Mesendoderm (in vitro differentiated cells): ENCODE measurements around the gene PNPLA3.

Experiments used
- DNase-seq: peaks from one replicate; pipeline ENCODE4 v3.0.0; 2013
- H2AK5ac ChIP-seq: 2 replicates; pipeline ENCODE4 v1.6.1; 2013; ENCODE audit warnings: low read length, inconsistent platforms
- H2BK120ac ChIP-seq: 2 replicates; pipeline ENCODE4 v1.6.1; 2013; ENCODE audit warnings: low read depth, mild to moderate bottlenecking, low read length, moderate library complexity, mixed read lengths
- H2BK15ac ChIP-seq: replicated peaks from 2 replicates; pipeline ENCODE4 v1.6.1; 2013; ENCODE audit warnings: low read depth, mild to moderate bottlenecking, moderate library complexity
- H2BK5ac ChIP-seq: 2 replicates; pipeline ENCODE4 v1.6.1; 2013; ENCODE audit warnings: low read length, inconsistent platforms
- H3K18ac ChIP-seq: 2 replicates; pipeline ENCODE4 v1.6.1; 2013; ENCODE audit warnings: mild to moderate bottlenecking, low read length, mixed read lengths
- H3K23ac ChIP-seq: one replicate; pipeline ENCODE4 v1.6.1; 2013; ENCODE audit warnings: low read length
- H3K27ac ChIP-seq: 2 replicates; pipeline ENCODE4 v1.5.1; 2013; ENCODE audit warnings: low read depth, mild to moderate bottlenecking, inconsistent platforms, low read length, moderate library complexity
- H3K27me3 ChIP-seq: 2 replicates; pipeline ENCODE4 v1.6.1; 2013; ENCODE audit warnings: low read length, control low read depth, mild to moderate bottlenecking, inconsistent platforms; ENCODE audit not compliant: insufficient read depth, poor library complexity
- H3K36me3 ChIP-seq: 2 replicates; pipeline ENCODE4 v1.6.1; 2013; ENCODE audit warnings: low read length, inconsistent platforms; ENCODE audit not compliant: control insufficient read depth, insufficient read depth
- H3K4ac ChIP-seq: one replicate; pipeline ENCODE4 v1.6.1; 2013; ENCODE audit warnings: low read depth, mild to moderate bottlenecking, low read length, moderate library complexity
- H3K4me1 ChIP-seq: 2 replicates; pipeline ENCODE4 v1.6.1; 2013; ENCODE audit warnings: low read depth, low read length, inconsistent platforms; ENCODE audit not compliant: control insufficient read depth
- H3K4me2 ChIP-seq: 2 replicates; pipeline ENCODE4 v1.6.1; 2013; ENCODE audit warnings: low read length
- H3K4me3 ChIP-seq: 2 replicates; pipeline ENCODE4 v1.5.1; 2013; ENCODE audit warnings: mild to moderate bottlenecking, low read length
- H3K56ac ChIP-seq: one replicate; pipeline ENCODE4 v1.6.1; 2013; ENCODE audit warnings: low read length
- H3K79me1 ChIP-seq: 2 replicates; pipeline ENCODE4 v1.6.1; 2013; ENCODE audit warnings: low read length, inconsistent platforms
- H3K79me2 ChIP-seq: 2 replicates; pipeline ENCODE4 v1.6.1; 2013; ENCODE audit warnings: mild to moderate bottlenecking, low read length; ENCODE audit not compliant: control insufficient read depth, insufficient read depth
- H3K9ac ChIP-seq: 2 replicates; pipeline ENCODE4 v1.6.1; 2013; ENCODE audit warnings: low read length, inconsistent platforms
- H4K5ac ChIP-seq: one replicate; pipeline ENCODE4 v1.6.1; 2013; ENCODE audit warnings: low read length
- H4K8ac ChIP-seq: one replicate; pipeline ENCODE4 v1.6.1; 2013; ENCODE audit warnings: low read depth, mild to moderate bottlenecking, control low read depth, low read length, moderate library complexity
- WGBS: extraction: QIAGEN DNeasy Blood & Tissue Kit; methylation state at CpG from one replicate; pipeline ENCODE4 v1.1.7; 2013; ENCODE audit warnings: low lambda C conversion rate, missing lambda C conversion rate; ENCODE audit not compliant: insufficient coverage; ENCODE audit errors: extremely low coverage; 5-methylcytosine and 5-hydroxymethylcytosine counted together

The PNPLA3 gene

DNA sequence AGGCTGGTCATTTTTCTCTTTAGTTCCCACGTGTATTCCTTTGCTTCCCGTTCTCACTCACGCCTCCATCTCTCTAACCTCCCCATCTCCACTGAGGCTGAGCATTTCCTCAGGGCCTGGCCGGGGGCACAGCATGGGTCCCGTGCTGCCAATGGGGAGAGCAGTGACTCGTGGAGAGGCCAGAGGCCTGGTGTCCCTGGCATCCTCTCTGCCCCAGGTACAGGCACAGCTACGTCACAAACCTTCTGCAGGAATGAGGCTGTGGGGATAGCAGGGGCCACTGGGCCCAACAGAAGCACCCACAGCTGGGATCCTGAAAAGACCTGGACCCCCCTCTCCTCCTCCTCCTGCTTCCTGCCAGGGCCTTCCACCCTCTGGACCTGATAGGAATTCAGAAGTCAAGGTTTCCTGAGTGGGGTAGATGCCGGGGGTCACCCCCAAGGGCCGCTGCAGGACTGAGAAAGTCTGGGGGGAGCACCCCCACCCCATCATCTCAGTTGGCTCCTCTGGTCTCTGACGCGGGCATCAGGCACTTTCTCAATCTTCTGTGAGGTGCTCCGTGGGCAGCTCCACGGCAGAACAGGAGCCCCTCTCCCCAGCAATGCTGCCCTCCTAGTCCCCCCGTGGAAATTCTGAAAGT lies 43.6 kb upstream of the PNPLA3 start:
- Histone ChIP-seq H2BK15ac (no peak overlapping the region), H2AK5ac (no peak overlapping the region), H3K18ac (no peak overlapping the region), H3K4me1 (no peaks in the 10 kb centered on the region), H3K79me2 (no peaks in the 10 kb centered on the region), H3K23ac (no peak overlapping the region), H3K4me3 (no peak overlapping the region), H3K56ac (no peak overlapping the region), H3K79me1 (no peaks in the 10 kb centered on the region), H3K9ac (no peak overlapping the region), H4K8ac (no peak overlapping the region), H4K5ac (no peak overlapping the region), H3K36me3 (no peaks in the 10 kb centered on the region), H3K27me3 (no peaks in the 10 kb centered on the region), H3K27ac (no peak overlapping the region), H3K4me2 (no peak overlapping the region), H2BK5ac (no peak overlapping the region), H3K4ac (no peak overlapping the region), H2BK120ac (no peak overlapping the region)
- WGBS, result no CpG with 5 or more reads among the region's 14 CpGs
- DNase-seq, result no peak

DNA sequence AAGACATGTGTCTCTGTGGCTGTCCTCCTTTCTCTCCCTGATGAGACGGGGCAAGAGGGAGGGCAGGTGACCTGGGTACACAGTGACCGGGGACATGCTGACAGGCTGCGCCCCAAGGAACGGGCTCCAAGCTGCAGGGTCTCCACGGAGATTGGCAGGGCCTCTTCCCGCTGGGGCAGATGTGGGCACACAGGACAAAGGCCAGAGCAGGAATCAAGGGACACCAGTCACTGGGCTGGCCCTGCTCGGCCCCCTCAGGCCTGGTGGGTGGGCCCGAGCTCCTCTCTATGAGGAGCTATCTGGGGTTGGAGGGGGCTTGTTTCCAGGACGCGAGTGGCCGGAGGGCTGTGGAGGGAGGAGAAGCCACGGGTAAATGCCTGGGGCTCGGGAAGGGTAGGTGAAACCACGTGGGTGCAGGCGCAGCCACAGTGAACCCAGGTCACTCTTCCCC lies 43.0 kb upstream of the PNPLA3 start:
- no peaks in the 10 kb centered on the region for H3K79me1 ChIP-seq
- no peak overlapping the region for H3K18ac ChIP-seq
- no peak overlapping the region for H3K27ac ChIP-seq
- no CpG with 5 or more reads among the region's 15 CpGs for WGBS
- H3K56ac ChIP-seq, result no peak overlapping the region
- H2BK120ac ChIP-seq, result no peak overlapping the region
- no peak overlapping the region for H3K23ac ChIP-seq
- no peak overlapping the region for H2AK5ac ChIP-seq
- no peaks in the 10 kb centered on the region for H3K36me3 ChIP-seq
- H4K5ac ChIP-seq, result no peak overlapping the region
- H3K79me2 ChIP-seq, result no peaks in the 10 kb centered on the region
- no peak overlapping the region for H3K4ac ChIP-seq
- no peak overlapping the region for H2BK15ac ChIP-seq
- H3K27me3 ChIP-seq, result no peaks in the 10 kb centered on the region
- H3K4me1 ChIP-seq, result no peaks in the 10 kb centered on the region
- no peak overlapping the region for H4K8ac ChIP-seq
- H3K4me3 ChIP-seq, result no peak overlapping the region
- no peak overlapping the region for H3K9ac ChIP-seq
- no peak for DNase-seq
- no peak overlapping the region for H2BK5ac ChIP-seq
- no peak overlapping the region for H3K4me2 ChIP-seq

DNA sequence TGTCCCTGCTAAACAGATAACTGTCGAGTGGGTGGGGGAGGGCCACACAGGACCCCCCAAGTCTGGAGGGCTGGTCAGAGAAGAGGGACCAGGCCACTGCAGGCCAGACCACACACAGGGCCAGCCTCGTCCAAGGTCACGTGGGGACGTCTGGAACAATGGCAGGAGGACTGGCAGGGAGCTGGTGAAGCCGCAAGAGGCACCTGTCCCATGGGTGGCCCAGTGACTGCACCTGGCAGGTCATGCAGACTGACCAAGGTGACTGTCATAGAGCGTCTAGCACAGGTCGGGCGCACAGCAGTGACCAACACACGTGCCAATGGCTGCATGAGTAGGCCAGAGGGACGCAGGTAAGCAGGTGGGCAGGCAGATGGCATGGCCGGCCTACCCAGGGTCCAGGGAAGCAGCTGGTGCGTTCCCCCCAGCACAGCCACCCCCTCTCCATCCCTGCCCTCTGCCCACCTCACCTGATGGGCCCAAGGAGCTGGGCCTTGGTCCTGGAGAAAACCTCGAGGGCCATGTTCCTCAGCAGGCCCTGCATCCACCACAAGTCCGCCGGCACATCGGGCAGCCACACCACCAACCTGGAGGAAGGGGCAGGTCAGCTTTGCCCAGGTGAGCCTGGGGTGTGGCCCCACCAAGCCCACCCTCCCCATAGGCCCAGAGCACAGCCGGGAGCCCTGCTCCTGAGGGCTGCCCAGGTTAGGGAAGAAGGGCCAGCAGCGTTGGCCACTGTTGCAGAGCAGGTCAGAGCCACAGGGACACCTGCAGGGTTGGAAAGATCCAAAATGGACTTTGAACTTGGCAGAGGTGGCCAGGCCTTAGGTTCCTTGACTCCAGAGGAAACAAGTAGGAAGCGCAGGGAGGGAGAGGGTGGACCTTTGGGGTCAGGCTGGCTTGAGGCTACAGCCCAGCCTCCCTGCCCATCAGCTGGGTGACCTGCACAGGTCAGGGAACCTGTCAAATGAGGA lies 42.2 kb upstream of the PNPLA3 start:
- Histone ChIP-seq H3K79me2 (no peaks in the 10 kb centered on the region), H2BK5ac (no peak overlapping the region), H2BK120ac (no peak overlapping the region), H3K36me3 (no peaks in the 10 kb centered on the region), H3K23ac (no peak overlapping the region), H3K4me1 (no peaks in the 10 kb centered on the region), H3K79me1 (no peaks in the 10 kb centered on the region), H2BK15ac (no peak overlapping the region), H3K27ac (no peak overlapping the region), H3K4me2 (no peak overlapping the region), H4K8ac (no peak overlapping the region), H2AK5ac (no peak overlapping the region), H3K9ac (no peak overlapping the region), H3K56ac (no peak overlapping the region), H3K4ac (no peak overlapping the region), H3K18ac (no peak overlapping the region), H4K5ac (no peak overlapping the region), H3K4me3 (no peak overlapping the region), H3K27me3 (no peaks in the 10 kb centered on the region)
- DNase-seq, result no peak
- WGBS, result no CpG with 5 or more reads among the region's 19 CpGs

DNA sequence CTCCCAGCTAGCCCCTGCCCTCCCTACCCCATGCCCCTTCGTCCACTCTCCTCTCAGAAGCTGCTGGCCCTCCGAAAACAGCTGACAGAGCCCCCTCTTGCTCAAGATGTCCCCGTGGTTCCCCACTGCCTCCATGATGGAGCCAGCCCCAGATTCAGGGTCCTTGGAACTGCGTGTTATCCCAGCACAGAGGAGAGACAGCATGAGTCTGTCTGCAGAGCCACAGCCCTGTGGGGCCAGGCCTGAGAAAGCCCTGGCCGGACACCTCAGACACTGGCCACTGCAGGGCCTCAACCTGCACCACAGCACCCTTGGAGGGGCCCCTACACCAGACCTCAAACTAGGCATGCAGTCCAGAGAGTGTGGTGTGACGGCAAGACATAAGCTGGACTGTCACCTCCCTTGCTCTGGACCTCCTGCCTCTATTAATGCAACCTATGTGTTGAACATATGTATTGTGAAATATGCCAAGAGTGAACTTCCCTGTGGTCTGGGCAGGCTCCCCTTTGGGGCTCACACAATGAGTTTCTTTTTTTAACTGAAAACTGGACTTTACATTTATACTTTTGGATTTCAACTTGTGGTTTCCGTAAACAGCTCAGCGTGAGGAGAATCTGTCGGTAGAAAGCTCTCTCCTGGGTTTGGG lies 41.4 kb upstream of the PNPLA3 start:
- Histone ChIP-seq H3K9ac (no peak overlapping the region), H3K79me2 (no peaks in the 10 kb centered on the region), H3K4me1 (no peaks in the 10 kb centered on the region), H3K27ac (no peak overlapping the region), H3K36me3 (no peaks in the 10 kb centered on the region), H2BK15ac (no peak overlapping the region), H2BK5ac (no peak overlapping the region), H3K4me2 (no peak overlapping the region), H3K23ac (no peak overlapping the region), H3K79me1 (no peaks in the 10 kb centered on the region), H4K5ac (no peak overlapping the region), H2AK5ac (no peak overlapping the region), H2BK120ac (no peak overlapping the region), H3K18ac (no peak overlapping the region), H3K4me3 (no peak overlapping the region), H3K4ac (no peak overlapping the region), H3K56ac (no peak overlapping the region), H4K8ac (no peak overlapping the region), H3K27me3 (no peaks in the 10 kb centered on the region)
- no CpG with 5 or more reads among the region's 9 CpGs for WGBS
- no peak for DNase-seq

DNA sequence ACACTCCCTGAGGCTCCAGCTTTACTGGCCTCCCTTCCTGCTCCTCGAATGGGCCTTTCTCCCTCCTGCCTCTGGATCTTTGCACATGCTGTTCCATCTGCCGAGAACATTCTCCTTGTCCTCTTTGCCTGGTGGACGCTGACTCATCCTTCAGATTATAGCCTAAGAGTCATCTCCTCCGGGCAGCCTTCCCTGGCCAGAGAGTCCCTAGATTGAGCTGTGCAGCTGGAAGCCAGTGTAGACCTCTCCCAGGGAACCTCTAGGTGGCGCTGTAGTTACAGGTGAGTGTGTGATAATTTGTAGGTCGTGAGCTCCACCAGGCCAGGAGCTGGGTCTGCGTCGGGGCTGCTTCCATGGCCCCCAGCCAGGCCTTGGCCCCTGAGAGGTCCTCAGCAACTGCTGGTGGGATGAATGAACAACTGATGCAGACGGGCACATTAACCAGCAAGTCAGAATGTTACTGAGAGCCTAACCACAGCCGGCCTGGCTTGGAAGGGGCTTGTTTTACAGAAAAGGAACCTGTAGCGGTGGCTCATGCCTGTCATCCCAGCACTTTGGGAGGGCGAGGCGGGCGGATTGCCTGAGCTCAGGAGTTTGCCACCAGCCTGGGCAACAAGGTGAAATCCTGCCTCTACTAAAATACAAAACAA lies 40.5 kb upstream of the PNPLA3 start:
- H2BK5ac ChIP-seq, result no peak overlapping the region
- no peak overlapping the region for H3K4me3 ChIP-seq
- H3K4me1 ChIP-seq, result no peaks in the 10 kb centered on the region
- no peak overlapping the region for H4K5ac ChIP-seq
- no peaks in the 10 kb centered on the region for H3K79me2 ChIP-seq
- H3K9ac ChIP-seq, result no peak overlapping the region
- H4K8ac ChIP-seq, result no peak overlapping the region
- H3K18ac ChIP-seq, result no peak overlapping the region
- no peak overlapping the region for H2AK5ac ChIP-seq
- peak; percentile 93 for DNase-seq
- no peak overlapping the region for H3K56ac ChIP-seq
- no peak overlapping the region for H3K4ac ChIP-seq
- no peak overlapping the region for H3K27ac ChIP-seq
- H3K36me3 ChIP-seq, result no peaks in the 10 kb centered on the region
- no CpG with 5 or more reads among the region's 14 CpGs for WGBS
- H2BK120ac ChIP-seq, result no peak overlapping the region
- H2BK15ac ChIP-seq, result no peak overlapping the region
- H3K79me1 ChIP-seq, result no peaks in the 10 kb centered on the region
- H3K23ac ChIP-seq, result no peak overlapping the region
- H3K4me2 ChIP-seq, result no peak overlapping the region
- no peaks in the 10 kb centered on the region for H3K27me3 ChIP-seq
